Mesenchymal stem cell (in vitro differentiated cells and primary cell): ENCODE data around the gene FCN3.
A peak's percentile ranks its signal among the peaks of the same experiment; 100 is the strongest.

Source experiments
- DNase-seq: peaks from one replicate; pipeline ENCODE4 v3.0.0-alpha.2; 2013
- H2AFZ ChIP-seq: one replicate; pipeline ENCODE4 v1.6.1; 2013; ENCODE audit warnings: low read depth, mild to moderate bottlenecking, control low read depth, inconsistent platforms, low read length, moderate library complexity
- H2AK5ac ChIP-seq: 2 replicates; pipeline ENCODE4 v1.6.1; 2013; ENCODE audit warnings: low read length, moderate library complexity, mild to moderate bottlenecking, inconsistent platforms; ENCODE audit not compliant: severe bottlenecking
- H2BK120ac ChIP-seq: one replicate; pipeline ENCODE4 v1.6.1; 2013; ENCODE audit warnings: low read depth, mild to moderate bottlenecking, inconsistent platforms, low read length, moderate library complexity
- H2BK12ac ChIP-seq, 2 experiments: one replicate each; pipeline ENCODE4 v1.6.1; 2013; ENCODE audit warnings: inconsistent platforms in 2 of 2, low read length in 2 of 2, mild to moderate bottlenecking in 2 of 2, moderate library complexity in 2 of 2, control low read depth in 1 of 2
- H2BK15ac ChIP-seq: one replicate; pipeline ENCODE4 v1.6.1; 2013; ENCODE audit warnings: mild to moderate bottlenecking, low read depth, inconsistent platforms; ENCODE audit not compliant: poor library complexity, severe bottlenecking
- H2BK5ac ChIP-seq: 2 replicates; pipeline ENCODE4 v1.6.1; 2013; ENCODE audit warnings: low read depth, mild to moderate bottlenecking, low read length, control low read depth, inconsistent platforms; ENCODE audit not compliant: poor library complexity, severe bottlenecking
- H3K14ac ChIP-seq, 2 experiments: one replicate each; pipeline ENCODE4 v1.6.1; 2013; ENCODE audit warnings: inconsistent platforms in 2 of 2, low read length in 2 of 2, control low read depth in 1 of 2, mild to moderate bottlenecking in 1 of 2, moderate library complexity in 1 of 2
- H3K18ac ChIP-seq, 2 experiments: one replicate each; pipeline ENCODE4 v1.6.1; 2013; ENCODE audit warnings: inconsistent platforms in 2 of 2, low read length in 2 of 2, control low read depth in 1 of 2, low read depth in 1 of 2, mild to moderate bottlenecking in 1 of 2
- H3K23ac ChIP-seq, 2 experiments: one replicate each; pipeline ENCODE4 v1.6.1; 2013; ENCODE audit warnings: inconsistent platforms in 2 of 2, low read length in 2 of 2, mild to moderate bottlenecking in 2 of 2, moderate library complexity in 2 of 2, control low read depth in 1 of 2
- H3K27ac ChIP-seq: 2 replicates; pipeline ENCODE4 v1.5.1; 2013; ENCODE audit warnings: mild to moderate bottlenecking, moderate library complexity, low read length, control low read depth, inconsistent platforms; ENCODE audit not compliant: poor library complexity, severe bottlenecking
- H3K27me3 ChIP-seq, 2 experiments: 2 replicates each; pipeline versions ENCODE4 v1.6.1 to v1.7.0; 2013; ENCODE audit warnings: low read length in 2 of 2, mild to moderate bottlenecking in 2 of 2, moderate library complexity in 2 of 2, control low read depth in 1 of 2, inconsistent platforms in 1 of 2; ENCODE audit not compliant: control insufficient read depth in 1 of 2, insufficient read depth in 1 of 2
- H3K36me3 ChIP-seq, 2 experiments: 2 replicates each; pipeline versions ENCODE4 v1.6.1 to v1.7.0; 2013; ENCODE audit warnings: low read length in 2 of 2, control low read depth in 1 of 2, inconsistent platforms in 1 of 2, low read depth in 1 of 2, mild to moderate bottlenecking in 1 of 2; ENCODE audit not compliant: insufficient read depth in 2 of 2, control insufficient read depth in 1 of 2
- H3K4ac ChIP-seq, 2 experiments: one replicate each; pipeline ENCODE4 v1.6.1; 2013; ENCODE audit warnings: inconsistent platforms in 2 of 2, low read length in 2 of 2, mild to moderate bottlenecking in 2 of 2, moderate library complexity in 2 of 2, control low read depth in 1 of 2, low read depth in 1 of 2
- H3K4me1 ChIP-seq: 2 replicates; pipeline ENCODE4 v1.6.1; 2013; ENCODE audit warnings: low read depth, low read length, control low read depth; ENCODE audit not compliant: control insufficient read depth, insufficient read depth
- H3K4me2 ChIP-seq: 2 replicates; pipeline ENCODE4 v1.6.1; 2013; ENCODE audit warnings: low read length, mild to moderate bottlenecking, inconsistent platforms; ENCODE audit not compliant: poor library complexity, severe bottlenecking
- H3K4me3 ChIP-seq, 2 experiments: 2 replicates each; pipeline versions ENCODE4 v1.5.1 to v1.7.0; 2013; ENCODE audit warnings: low read length in 2 of 2, mild to moderate bottlenecking in 2 of 2, control low read depth in 1 of 2, low read depth in 1 of 2; ENCODE audit not compliant: insufficient read depth in 1 of 2
- H3K79me1 ChIP-seq: replicated peaks from 2 replicates; pipeline ENCODE4 v1.6.1; 2013; ENCODE audit warnings: mild to moderate bottlenecking, control low read depth, low read length, inconsistent platforms; ENCODE audit not compliant: poor library complexity, severe bottlenecking
- H3K9ac ChIP-seq: 2 replicates; pipeline ENCODE4 v1.7.0; 2013; ENCODE audit warnings: mild to moderate bottlenecking, low read length, moderate library complexity
- H3K9me3 ChIP-seq: 2 replicates; pipeline ENCODE4 v1.7.0; 2013; ENCODE audit warnings: mild to moderate bottlenecking, low read length; ENCODE audit not compliant: control insufficient read depth
- H4K8ac ChIP-seq: one replicate; pipeline ENCODE4 v1.6.1; 2013; ENCODE audit warnings: inconsistent platforms, mild to moderate bottlenecking, low read length, moderate library complexity
- H4K91ac ChIP-seq: one replicate; pipeline ENCODE4 v1.6.1; 2013; ENCODE audit warnings: mild to moderate bottlenecking, low read length, inconsistent platforms
- WGBS: methylation state at CpG from one replicate; pipeline ENCODE4 v1.1.7; 2013; ENCODE audit warnings: mixed read lengths; 5-methylcytosine and 5-hydroxymethylcytosine counted together

FCN3 gene

DNA sequence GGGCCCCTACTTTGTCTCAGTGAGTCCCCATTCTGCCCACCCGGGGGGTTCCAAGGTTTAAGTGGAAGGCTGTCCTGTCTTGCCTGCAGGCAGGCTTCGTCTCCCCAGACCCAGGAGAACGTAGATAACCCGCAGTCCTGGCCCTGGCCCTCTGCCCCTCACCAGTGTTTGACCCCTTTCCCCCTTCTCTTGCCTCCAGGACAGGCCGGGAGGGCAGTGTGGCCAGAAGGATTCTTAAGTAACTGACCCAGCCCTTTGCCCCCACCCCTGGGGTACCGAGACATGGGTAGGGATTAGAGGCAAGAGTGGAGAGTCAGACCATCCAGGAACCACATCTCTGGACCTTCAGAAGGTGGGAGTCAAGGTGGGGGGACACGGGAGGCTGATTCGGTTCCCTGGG is 43.8 kb downstream of the FCN3 start:
- H3K79me1 ChIP-seq, result peaks cover 29% of the 10 kb centered on the region
- no peak overlapping the region for H2BK5ac ChIP-seq
- no peak overlapping the region for H3K4me3 ChIP-seq
- no peak overlapping the region for H3K27ac ChIP-seq
- no peak overlapping the region for H2BK12ac ChIP-seq
- H3K9ac ChIP-seq, result no peak overlapping the region
- no peak overlapping the region for H3K14ac ChIP-seq
- no peak overlapping the region for H3K18ac ChIP-seq
- H2BK120ac ChIP-seq, result no peak overlapping the region
- H3K4me2 ChIP-seq, result no peak overlapping the region
- peaks cover 8% of the 10 kb centered on the region for H3K4me1 ChIP-seq
- H4K8ac ChIP-seq, result no peak overlapping the region
- no peak overlapping the region for H2BK15ac ChIP-seq
- H3K23ac ChIP-seq, result no peak overlapping the region
- DNase-seq, result no peak
- H2AFZ ChIP-seq, result no peak overlapping the region
- no peak overlapping the region for H2AK5ac ChIP-seq
- no peak overlapping the region for H3K4ac ChIP-seq
- no peaks in the 10 kb centered on the region for H3K27me3 ChIP-seq
- peaks cover 64 to 79% of the 10 kb centered on the region in 2 experiments for H3K36me3 ChIP-seq
- H3K9me3 ChIP-seq, result no peaks in the 10 kb centered on the region
- 91% methylated on average over 7 of the region's 8 CpGs for WGBS
- no peak overlapping the region for H4K91ac ChIP-seq

- H3K14ac ChIP-seq, result no peak overlapping the region
- no peak overlapping the region for H2BK120ac ChIP-seq
- no peak overlapping the region for H2BK12ac ChIP-seq
- no peak overlapping the region for H3K27ac ChIP-seq
- H2BK5ac ChIP-seq, result no peak overlapping the region
- no peak overlapping the region for H2AFZ ChIP-seq
- no peak overlapping the region for H3K4ac ChIP-seq
- H4K8ac ChIP-seq, result peak overlapping the region; percentile 1
- no peaks in the 10 kb centered on the region for H3K27me3 ChIP-seq
- H3K4me2 ChIP-seq, result no peak overlapping the region
- H3K4me3 ChIP-seq, result no peak overlapping the region
- WGBS, result 95% methylated on average over 5 of the region's 5 CpGs
- H2AK5ac ChIP-seq, result no peak overlapping the region
- no peak overlapping the region for H3K23ac ChIP-seq
- H2BK15ac ChIP-seq, result no peak overlapping the region
- no peak overlapping the region for H3K9ac ChIP-seq
- H3K18ac ChIP-seq, result no peak overlapping the region
- peaks cover 11% of the 10 kb centered on the region for H3K4me1 ChIP-seq
- DNase-seq, result no peak
- H3K79me1 ChIP-seq, result peaks cover 30% of the 10 kb centered on the region
- peaks cover 49 to 68% of the 10 kb centered on the region in 2 experiments for H3K36me3 ChIP-seq
- no peaks in the 10 kb centered on the region for H3K9me3 ChIP-seq
- no peak overlapping the region for H4K91ac ChIP-seq
Measured at GRCh38 chr1:27327964-27328363, 46.7 kb downstream of the FCN3 start.

GRCh38 chr1:27325286-27325685 is 49.3 kb downstream of the FCN3 start:
- H3K18ac ChIP-seq, result no peak overlapping the region
- H2BK15ac ChIP-seq, result no peak overlapping the region
- H2AK5ac ChIP-seq, result no peak overlapping the region
- H3K27ac ChIP-seq, result no peak overlapping the region
- H3K4ac ChIP-seq, result no peak overlapping the region
- no peak overlapping the region for H2BK12ac ChIP-seq
- 98% methylated on average over 15 of the region's 15 CpGs for WGBS
- peaks cover 23 to 42% of the 10 kb centered on the region in 2 experiments for H3K36me3 ChIP-seq
- no peak overlapping the region for H3K14ac ChIP-seq
- no peak overlapping the region for H4K91ac ChIP-seq
- H3K9me3 ChIP-seq, result no peaks in the 10 kb centered on the region
- no peaks in the 10 kb centered on the region for H3K27me3 ChIP-seq
- no peak overlapping the region for H2BK120ac ChIP-seq
- H4K8ac ChIP-seq, result no peak overlapping the region
- H3K4me3 ChIP-seq, result no peak overlapping the region
- no peak overlapping the region for H3K4me2 ChIP-seq
- no peak overlapping the region for H3K9ac ChIP-seq
- peaks cover 3% of the 10 kb centered on the region for H3K4me1 ChIP-seq
- peaks cover 10% of the 10 kb centered on the region for H3K79me1 ChIP-seq
- no peak for DNase-seq
- H3K23ac ChIP-seq, result no peak overlapping the region
- H2BK5ac ChIP-seq, result no peak overlapping the region
- no peak overlapping the region for H2AFZ ChIP-seq

DNA sequence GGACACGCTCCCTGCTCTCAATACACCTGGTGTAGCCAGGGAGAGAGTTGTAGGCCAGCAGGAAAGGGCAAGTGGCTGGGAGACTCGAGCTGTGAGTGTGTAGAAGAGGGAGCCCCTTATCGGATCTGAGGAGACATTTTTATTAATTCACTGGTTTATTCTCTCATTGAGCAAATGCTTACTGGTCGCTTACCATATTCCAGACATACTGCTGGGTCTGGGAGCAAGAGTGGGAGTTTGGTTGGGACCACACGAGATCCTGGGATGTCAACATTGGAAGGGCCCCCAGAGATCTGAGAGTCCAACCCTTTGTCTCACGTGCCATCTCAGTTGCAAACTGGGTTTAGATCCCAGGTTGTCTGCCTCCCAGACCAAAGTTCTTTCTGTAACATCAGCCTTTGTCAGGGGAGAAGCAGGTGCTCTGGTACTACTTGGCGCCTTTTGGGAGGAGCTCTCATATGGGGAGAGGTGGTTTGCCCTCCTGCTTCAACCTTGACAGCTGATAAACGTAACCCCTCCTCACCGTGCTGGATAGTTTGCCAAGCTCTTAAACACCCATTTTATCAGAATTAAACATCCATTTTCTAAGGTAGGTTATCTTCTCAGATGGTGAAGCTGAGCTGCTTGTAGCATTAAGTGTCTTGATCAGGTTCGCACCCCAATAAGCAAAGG is 51.9 kb downstream of the FCN3 start:
- H3K79me1 ChIP-seq, result peaks cover 4% of the 10 kb centered on the region
- 0% methylated on average over 5 of the region's 10 CpGs for WGBS

More for the DNA sequence above, 51.9 kb downstream of the FCN3 start:
- no peak for DNase-seq
- Histone ChIP-seq H4K91ac (peak overlapping the region; percentile 85), H3K9ac (peak overlapping the region; percentile 100), H3K27me3 (peaks cover 0 to 11% of the 10 kb centered on the region in 2 experiments), H3K36me3 (peaks cover 16 to 29% of the 10 kb centered on the region in 2 experiments), H3K18ac (peak overlapping the region; percentile 82 to 99), H4K8ac (peak overlapping the region; percentile 94), H3K4me1 (peaks cover 3% of the 10 kb centered on the region), H3K9me3 (no peaks in the 10 kb centered on the region), H3K4me2 (peak overlapping the region; percentile 69), H2BK5ac (peak overlapping the region; percentile 5), H3K27ac (peak overlapping the region; percentile 75), H3K23ac (peak overlapping the region in 1 of 2 experiments; percentile 87), H2BK15ac (no peak overlapping the region), H3K14ac (peak overlapping the region in 1 of 2 experiments; percentile 98), H3K4me3 (peak overlapping the region; percentile 90 to 100), H3K4ac (peak overlapping the region; percentile 89 to 92), H2AK5ac (no peak overlapping the region), H2AFZ (peak overlapping the region; percentile 75), H2BK12ac (no peak overlapping the region), H2BK120ac (no peak overlapping the region)
